HG03457 (cell line): ENCODE measurements around the gene TBATA.

ENCODE experiments used
- ATAC-seq: cut with Tn5 transposase; IDR thresholded peaks from one replicate; pipeline ENCODE4 v1.9.1; 2021; ENCODE audit warnings: moderate number of reproducible peaks; ENCODE audit not compliant: unreplicated experiment

TBATA gene

DNA sequence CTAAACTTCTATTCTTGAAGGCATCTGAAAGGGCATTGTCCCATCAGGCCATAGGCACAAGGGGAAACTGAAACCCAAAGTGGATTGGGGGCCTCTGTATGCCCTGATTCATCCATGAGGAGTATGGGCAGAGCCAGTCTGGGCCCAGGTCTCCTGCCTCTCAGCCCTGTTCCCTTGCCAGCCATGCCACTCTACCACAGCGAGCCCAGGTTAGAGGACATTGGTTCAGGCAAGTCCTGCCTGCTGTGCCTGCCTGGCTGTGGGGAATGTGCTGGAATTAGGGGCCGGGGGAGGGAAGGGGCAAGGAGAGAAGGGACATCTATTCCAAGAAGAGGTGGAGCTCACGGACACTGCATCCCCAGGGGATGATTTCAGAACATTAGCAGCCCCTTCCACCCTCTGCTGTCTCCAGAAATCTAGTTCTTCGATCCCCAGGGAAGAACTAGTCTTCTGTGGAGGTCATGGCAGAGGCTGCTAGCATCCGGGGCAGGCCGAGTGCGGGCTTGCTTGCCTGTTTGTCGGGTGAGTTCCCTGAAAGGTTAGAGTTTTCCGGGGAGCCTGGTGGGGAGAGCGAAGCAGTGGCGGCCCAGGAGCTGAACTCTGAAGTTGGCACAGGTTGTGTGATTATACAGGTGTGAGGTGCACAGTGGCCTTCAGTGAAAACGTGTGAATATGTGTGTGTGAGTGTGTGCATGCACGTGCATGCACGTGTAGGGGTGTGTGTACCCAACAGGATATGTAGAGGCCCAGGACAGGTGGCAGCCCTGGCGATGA, 37.8 kb downstream of the TBATA start:
- no peak for ATAC-seq

DNA sequence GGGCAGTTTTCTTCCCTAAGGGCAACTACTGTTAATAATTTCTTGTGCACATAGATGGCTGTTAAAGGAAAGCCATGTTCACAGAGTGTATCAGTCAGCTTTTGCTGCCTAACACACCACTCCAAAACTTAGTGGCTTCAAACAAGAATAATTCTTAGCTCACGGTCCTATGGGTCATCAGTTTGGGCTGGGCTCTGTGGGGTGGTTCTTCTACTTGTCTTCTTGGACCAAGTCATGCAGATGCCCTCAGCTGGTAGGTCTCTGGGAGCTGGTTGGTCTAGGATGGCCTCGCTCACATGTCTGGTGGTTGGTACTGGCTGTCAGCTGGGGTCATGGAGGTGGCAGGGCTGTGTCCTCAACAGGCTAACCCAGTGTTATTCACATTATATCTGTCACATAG, 39.6 kb downstream of the TBATA start:
- no peak for ATAC-seq

GRCh38 chr10:70744617-70745143, 40.5 kb downstream of the TBATA start:
- ATAC-seq: no peak

GRCh38 chr10:70743879-70744278, 41.3 kb downstream of the TBATA start:
- ATAC-seq: no peak

DNA sequence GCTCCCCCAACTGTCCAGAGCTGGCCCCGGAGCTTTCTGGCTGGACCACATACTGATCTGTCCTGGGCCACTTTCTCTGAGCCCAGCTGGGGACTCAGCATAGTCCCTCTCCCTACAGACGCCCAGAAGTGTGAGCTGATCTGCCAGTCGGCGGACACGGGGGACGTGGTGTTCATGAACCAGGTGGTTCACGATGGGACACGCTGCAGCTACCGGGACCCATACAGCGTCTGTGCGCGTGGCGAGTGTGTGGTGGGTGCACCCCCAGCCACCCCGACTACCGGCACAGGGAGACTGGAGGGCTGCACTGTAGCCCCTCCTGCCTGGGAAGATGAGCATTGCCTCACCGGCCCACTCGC, 41.8 kb downstream of the TBATA start:
- ATAC-seq: no peak

DNA sequence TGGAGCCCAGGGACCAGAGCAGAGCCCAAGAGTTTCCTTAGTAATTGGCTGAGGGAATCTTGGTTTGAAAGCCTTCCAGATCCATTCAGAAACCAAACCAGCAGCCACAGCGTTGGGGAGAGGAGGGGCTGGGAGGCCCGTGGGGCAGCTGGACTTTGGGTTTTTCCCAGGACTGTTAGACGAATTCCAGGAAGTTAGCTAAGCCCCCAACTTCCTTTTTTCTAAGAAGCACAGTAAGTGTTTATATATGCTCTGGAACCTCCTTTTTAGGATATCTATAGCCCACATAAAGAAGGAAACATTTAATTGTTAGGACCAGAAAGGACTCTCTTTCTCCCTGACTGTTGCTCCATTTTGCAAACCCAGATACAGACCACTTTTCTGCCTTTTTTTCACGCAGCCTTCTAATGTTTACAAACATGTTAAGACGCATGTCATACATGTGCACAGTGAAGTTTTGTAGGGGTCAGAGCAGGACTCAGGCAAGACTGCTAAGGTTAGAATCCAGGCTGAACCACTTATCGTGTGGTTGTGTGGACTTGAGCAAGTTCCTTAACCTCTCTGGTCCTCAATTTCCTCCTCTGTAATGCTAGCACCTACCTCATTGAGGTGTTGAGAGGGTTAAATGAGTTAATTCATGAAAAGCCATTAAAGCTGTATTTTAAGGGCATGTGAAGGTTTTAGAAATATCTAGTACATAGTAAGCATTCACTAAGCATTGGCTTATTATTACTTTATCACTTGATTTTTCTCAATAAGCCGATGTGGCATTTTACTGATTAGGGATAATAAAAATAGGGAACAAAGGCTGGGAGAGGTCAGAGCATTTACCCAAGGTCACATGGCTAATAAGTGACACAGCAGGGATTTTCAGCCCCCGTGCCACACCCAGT, 42.4 kb downstream of the TBATA start:
- no peak for ATAC-seq

GRCh38 chr10:70740406-70741288, 44.5 kb downstream of the TBATA start:
- no peak for ATAC-seq

GRCh38 chr10:70738761-70739121, 46.4 kb downstream of the TBATA start:
- ATAC-seq: no peak

GRCh38 chr10:70738006-70738760, 47.0 kb downstream of the TBATA start:
- no peak for ATAC-seq

DNA sequence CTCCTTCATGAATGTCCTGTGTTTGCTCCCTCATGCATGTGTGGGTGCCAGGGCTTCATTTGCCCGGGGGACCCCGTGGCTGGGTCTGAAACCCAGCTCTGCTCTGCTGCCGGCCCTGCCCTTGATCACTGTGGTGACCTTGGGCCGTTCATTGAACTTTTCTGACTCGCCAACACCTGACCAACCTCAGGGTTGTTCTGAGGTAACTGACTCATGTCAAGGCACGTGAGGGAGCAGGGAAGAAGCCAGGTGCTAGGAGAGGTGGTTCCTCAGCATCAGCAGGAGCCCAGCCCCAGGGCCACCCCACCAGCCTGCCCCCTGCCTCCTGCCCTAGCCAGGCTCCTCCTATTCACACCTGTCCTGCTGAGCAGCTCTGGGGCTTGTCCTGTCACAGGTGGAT, 47.9 kb downstream of the TBATA start:
- ATAC-seq: no peak

DNA sequence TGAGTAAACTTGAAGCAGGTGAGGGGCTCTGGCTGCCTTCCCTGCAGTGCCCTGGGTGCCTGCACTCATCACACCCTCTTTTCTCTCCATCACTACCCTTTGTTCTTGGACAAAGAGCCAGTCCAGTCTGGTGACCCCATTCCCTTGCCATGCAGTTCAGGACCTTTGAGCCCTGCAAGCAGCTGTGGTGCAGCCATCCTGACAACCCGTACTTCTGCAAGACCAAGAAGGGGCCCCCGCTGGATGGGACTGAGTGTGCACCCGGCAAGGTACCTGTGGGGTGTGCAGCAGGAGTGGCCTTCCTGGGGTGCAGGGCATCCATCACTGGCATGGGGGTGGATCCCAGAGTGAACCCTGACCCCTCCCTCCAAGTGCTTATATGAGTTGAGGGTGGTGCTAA, 48.7 kb downstream of the TBATA start:
- ATAC-seq: no peak

GRCh38 chr10:70735161-70735560, 50.0 kb downstream of the TBATA start:
- ATAC-seq: no peak

- ATAC-seq: no peak
These were observed 52.1 kb downstream of the TBATA start for GRCh38 chr10:70733051-70733450.

DNA sequence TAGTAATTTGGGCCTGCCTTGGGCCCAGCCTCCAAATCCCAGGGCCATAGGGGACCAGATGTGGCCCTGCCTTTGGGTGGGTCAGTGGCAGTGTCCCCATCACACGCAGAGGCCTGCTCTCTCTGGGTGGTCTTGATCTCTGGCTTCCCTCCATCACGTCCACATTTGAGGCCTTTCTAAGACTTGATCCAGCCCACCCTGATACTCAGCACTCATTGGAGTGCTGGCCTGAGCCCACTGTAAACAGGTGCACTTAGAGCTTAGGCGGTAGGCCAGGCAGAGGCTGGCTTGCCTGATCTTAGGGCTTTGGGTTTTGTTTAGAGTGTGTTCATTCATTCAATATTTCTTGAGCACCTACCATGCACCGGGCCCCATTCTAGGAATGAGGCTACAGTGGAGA, 52.6 kb downstream of the TBATA start:
- ATAC-seq: no peak

DNA sequence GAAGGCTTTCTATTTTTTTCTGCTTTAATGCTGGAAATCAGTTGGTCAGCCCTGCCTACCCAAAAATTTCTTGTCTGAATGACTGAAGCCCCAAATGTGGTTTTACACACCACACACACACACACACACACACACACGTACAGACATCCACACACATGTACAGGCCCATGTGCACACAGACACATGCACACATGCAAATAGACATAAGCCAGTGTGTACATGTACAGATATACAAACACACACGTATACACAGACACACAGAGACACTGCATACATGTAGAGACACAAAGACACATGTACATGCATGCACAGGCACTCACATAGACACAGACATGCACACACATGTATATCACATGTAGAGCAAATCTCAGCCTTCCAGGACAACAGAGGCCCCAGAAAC, 54.2 kb downstream of the TBATA start:
- no peak for ATAC-seq

DNA sequence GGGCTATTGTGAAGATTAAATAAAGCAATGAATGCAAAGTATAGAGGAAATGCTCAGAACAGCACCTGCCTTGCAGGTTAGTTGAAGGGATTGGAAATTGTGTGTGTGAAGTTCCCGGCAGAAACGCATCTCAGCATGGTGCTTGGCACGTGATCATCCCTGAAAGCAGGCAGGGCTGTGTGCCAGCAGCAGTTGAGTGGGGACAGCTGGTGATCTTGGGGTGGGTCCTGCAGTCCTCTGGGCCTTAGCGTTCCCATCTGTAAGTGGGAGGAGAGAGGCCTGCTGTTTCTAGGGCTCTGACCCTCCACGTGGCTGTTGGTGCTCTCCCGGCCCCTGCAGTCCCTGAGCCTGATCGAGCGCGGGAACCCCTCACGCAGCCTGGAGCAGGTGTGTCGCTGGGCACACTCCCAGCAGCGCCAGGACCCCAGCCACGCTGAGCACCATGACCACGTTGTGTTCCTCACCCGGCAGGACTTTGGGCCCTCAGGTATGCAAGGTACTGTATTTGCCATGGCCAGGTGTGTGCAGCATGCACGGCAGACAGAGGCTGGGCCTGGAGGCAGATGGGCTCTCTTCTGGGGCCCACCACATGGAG, 55.3 kb downstream of the TBATA start:
- ATAC-seq: no peak

DNA sequence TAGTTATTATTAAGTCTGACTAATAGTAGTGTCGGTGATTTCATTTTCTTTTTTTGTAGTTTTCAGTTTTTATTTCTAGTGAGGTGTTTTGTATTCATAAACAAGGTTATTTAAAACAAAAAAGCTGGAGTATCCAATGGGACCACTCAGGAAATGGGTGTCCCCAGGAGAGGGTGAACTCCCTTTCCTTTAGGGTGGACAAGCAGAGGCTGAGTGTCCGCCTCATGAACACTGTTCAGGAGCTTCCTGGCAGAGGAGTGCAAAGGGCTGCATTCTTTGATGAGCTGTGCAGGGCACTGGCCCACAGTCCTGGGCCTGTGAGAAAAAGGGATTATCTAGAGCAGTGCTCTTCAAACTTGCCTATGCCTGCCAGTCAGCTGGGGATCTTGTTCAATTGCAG, 56.8 kb downstream of the TBATA start:
- no peak for ATAC-seq

- no peak for ATAC-seq
These were observed 58.2 kb downstream of the TBATA start for GRCh38 chr10:70726909-70727495.

DNA sequence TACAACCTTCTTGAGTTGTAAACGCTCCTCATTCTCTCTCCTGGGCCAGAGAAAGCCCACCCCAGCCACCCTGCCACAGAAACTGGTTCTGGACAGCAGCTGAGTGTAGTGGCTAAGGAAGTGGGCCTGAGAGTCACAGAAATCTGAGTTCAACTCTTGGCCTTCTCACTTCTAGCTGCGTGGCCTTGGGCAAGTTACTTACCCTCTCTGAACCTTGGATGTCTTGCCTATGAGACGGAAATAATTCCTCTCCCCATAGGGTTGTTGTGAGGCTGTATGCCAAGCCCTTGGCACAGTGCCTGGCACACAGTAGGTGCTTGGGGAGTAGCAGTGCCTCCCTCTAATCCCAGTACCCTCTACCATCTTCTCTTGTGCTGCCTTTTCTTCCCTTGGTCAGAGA, 61.4 kb downstream of the TBATA start:
- ATAC-seq: no peak
